T-helper 1 cell (primary cell): ENCODE results near the gene JPH3.
"Not testable (repeated sequence)": the region's sequence is repeated elsewhere in the genome, so short reads cannot be mapped to it uniquely, and the experiment has no call there.

Source experiments
- DNase-seq, 5 donors: peaks; one replicate each; pipeline ENCODE4 v3.0.0-alpha.2; 2012 to 2020

Gene JPH3

DNA sequence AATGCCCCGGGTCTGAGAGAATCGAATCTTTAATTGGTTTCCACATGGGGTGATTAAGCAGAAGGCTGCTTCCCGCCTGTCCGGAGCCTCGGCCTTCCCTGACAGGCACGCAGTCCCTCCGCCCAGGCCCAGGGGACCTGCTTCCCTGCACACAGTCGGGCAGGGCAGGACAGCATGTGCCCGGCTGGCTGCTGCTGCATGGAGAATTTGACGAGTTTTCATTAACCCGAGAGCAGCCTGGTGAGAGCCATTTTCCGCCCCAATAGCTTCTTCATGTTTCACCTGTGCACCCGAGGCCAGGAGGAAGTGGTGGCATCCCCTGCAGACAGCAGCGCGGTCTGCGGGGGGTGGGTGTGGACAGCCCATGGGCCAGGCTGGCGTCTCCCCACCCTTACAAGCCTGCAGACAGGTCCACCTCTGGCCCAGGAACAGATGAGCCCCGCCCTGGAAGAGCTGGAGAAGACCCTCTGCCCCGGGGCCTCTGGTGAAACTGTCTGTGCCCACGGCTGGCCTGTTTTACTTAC, 96.4 kb downstream of the JPH3 start:
- DNase-seq: no peak

DNA sequence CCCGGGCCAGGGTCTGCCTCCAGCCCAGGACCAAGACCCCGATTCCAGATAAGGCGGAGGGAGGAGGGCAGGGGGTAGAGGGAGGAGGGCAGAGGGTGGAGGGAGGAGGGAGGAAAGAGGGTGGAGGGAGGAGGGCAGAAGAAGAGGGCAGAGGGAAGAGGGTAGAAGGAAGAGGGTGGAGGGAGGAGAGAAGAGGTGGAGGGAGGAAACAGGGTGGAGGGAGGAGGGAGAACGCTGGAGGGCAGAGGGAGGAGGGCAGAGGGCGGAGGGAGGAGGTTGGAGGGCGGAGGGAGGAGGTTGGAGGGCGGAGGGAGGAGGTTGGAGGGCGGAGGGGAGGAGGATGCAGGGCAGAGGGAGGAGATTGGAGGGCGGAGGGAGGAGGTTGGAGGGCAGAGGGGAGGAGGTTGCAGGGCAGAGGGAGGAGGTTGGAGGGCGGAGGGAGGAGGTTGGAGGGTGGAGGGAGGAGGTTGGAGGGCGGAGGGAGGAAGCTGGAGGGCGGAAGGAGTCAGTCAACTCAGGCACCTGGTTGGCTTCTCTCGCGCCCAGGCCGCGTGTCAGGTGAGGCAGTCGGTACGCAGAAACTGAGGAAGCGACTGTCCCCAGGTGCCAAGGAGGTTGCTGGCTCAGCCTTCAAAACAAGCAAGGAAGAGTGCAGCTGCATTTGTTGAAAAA, 98.2 kb downstream of the JPH3 start:
- peak in 1 of 5 donors; percentile 30 for DNase-seq

DNA sequence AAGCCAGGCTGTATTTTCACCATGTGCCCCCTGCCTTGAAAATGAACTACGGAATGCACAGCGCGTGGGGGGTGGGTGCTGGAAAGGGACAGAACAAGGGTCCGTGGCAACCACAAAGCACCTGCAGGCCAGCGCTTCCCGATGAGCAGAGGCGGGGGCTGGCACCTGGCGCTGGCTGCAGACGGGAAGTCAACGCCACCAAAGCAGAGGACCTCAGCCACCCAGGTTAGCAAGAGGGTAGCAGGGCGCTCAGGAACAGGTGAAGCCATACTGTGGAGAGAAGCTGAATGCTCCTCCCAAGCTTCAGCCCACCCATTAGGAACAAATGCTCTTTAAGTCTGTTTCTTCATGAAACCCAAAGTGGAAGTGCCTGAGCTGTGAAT, 98.8 kb downstream of the JPH3 start:
- DNase-seq: no peak

DNA sequence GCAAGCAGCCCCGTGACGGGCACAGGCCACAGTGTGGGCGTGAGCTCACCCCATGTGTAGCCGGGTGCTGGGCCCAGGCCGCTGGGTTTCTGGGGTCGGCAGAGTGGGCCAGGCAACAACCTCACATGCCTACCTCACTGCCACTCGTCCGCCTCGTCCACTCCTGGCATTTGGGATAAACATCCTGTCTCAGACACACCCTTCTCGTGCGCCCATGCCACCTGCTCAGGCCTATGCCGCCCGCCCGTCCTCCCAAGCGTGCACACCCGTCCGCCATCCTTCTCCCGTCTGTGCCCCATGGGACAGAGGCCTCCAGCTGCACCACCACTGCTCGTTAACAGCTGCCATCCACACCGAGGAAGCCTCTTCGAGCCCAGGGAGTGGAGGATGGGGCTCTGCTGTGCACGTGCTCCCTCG, 99.2 kb downstream of the JPH3 start:
- DNase-seq: no peak

DNA sequence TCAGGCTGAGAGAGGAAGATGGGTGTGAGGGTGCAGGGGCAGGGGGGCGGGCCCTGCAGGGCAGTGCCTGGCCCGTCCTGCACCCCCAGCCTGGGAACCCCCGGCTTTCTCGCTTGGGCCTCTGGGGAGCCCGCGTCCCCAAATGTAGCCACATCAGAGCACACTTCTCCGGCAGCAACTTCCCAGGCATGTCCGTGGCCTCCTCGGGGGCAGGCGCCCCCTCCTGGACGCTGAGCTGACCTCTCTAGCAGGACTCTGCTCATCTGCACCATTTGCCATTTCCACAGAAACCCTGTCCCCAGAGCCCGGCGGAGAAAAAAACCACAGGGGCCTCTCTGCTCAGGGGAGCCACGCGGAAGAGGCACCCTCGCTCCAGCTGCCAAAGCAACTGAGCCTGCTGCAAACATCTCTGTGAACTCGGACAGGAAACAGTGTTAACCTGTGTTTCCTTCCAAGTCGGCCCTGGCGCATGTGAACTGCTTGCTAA, 100.1 kb downstream of the JPH3 start:
- DNase-seq: peak in 1 of 5 donors; percentile 67

DNA sequence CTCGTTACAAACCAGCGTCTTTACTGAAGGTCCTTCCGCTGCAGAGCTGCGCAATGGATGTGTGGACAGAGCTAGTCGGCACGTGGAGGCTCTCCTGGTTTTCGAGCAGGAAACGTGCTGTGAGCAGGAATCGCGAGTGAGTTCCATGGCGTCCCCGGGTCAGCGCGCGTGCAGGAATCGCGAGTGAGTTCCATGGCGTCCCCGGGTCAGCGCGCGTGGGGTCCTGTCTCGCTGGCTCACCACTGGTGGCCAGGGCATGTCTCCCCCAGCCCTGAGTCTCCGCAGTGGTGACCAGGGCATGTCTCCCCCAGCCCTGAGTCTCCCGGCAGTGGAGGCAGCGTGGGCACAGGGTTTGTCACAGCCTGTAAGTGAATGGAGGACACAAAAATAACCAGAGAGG, 100.8 kb downstream of the JPH3 start:
- DNase-seq: no peak

DNA sequence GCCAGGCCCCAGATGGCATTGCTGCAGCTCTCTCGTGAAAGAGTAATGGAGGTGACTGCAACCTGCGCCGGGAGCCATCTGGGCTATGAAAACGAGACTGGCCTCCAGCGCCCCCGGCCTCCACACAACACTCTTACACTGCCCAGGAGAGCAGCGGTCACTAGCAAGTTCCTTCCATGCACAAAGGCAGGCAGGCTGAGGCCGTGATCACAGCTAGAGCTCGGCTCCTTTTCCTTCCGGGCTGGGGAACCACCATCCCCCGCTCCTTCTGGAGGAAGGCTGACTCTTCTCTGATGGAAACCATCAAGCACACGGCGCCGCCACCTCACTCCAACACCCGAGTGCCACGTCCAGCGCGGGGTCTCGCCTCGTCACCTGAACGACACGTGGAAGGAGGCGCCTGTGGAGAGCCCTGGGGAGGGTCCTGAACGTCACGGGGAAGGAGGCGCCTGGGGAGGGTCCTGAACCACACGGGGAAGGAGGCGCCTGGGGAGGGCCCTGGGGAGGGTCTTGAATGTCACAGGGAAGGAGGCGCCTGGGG, 101.6 kb downstream of the JPH3 start:
- no peak for DNase-seq

DNA sequence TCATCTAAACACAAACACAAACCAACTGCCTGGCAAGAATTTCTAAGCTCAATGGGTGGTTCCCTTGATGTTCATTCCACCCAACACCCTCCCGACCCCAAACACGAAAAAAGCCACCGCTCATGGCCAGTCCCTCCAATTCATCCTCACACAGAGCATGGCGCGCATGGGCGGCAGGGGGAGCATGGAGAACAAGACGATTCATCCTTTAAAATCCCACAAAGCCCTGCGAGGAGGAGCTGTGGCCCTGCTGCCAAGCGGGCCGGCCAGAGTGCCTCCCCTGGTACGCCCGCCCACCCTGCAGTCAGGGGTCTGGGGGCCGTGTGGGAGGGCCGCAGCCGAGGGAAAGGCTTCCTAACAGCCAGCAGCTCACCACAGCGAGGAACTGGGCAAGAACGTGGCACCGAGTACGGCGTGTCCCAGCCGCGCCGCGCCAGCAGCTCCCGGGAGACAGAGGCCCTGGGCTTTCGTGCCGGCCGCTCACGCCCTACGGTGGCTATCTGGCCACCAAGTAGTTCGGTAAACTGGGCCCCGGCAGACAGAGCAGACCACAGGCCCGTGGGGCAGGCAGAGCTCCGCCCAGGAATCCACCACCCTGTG, 102.5 kb downstream of the JPH3 start:
- DNase-seq: no peak

DNA sequence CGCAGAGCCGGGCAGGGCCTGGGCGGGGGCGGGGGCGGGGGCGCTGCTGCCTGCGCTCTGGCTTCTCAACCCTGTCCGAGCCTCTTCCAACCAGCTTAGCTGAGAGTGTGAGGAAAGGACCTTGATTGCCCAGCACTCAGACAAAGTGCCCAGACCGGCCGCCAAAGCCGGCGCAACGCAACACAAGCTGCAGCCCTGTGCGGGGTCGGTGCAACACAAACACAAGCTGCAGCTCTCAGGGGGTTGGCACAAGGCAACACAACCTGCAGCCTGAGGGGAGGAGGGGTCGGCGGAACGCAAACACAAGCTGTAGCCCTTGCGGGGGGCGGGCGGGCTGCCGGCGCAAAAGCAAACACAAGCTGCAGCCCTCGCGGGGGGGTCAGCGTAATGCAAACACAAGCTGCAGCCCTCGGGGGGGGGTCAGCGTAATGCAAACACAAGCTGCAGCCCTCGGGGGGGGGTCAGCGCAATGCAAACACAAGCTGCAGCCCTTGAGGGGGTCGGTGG, 103.5 kb downstream of the JPH3 start:
- DNase-seq: no peak

DNA sequence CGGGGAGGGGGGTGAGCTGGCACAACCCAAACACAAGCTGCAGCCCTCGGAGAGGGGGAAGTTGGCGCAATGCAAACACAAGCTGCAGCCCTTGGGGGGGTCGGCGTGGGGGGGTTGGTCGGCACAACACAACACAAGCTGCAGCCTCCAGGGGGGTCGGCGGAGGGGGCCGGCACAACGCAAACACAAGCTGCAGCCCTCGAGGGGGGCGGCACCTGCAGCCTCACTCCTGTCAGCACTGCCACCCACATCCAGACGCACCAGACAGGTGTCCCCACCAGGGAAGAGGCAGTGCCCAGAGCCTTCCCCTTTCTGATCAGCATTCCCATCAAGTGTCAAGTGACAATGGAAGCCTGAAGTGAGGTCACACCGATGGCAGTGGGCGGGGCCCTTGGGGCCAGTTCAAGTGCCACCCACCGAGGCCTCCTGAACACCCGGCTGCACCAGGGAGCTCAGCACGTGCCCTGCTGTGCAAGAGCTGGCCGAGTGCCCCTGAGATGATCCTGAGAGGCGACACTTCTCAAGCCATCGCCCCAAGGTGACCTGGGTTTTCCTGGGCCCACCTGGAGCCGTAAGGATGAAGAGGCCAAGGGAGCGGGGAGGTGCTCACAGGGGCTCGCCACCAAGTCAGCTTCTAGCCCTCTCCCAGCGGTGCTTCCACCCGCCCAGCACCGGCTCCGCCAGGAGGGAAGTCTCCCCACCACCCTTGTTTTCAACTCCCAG, 104.1 kb downstream of the JPH3 start:
- DNase-seq: no peak

DNA sequence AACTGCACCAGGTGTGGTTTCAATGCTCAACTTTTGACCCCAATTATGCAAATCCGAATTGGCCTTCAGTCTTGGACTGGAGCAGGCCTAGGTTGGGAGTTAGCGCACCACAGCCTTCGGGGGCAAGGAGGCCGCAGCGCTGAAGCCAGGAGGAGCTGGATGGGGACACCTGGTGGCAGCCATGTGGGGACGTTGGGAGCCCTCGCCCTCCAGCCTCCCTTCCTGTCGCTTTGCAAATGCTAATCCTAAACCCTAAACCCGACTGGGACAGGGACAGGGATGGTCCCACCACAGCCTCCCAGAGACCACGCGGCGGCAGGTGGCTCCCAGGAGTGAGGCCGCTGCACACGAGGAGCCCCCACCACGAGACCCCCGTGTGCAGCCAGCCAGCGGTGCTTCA, 104.8 kb downstream of the JPH3 start:
- DNase-seq: no peak

DNA sequence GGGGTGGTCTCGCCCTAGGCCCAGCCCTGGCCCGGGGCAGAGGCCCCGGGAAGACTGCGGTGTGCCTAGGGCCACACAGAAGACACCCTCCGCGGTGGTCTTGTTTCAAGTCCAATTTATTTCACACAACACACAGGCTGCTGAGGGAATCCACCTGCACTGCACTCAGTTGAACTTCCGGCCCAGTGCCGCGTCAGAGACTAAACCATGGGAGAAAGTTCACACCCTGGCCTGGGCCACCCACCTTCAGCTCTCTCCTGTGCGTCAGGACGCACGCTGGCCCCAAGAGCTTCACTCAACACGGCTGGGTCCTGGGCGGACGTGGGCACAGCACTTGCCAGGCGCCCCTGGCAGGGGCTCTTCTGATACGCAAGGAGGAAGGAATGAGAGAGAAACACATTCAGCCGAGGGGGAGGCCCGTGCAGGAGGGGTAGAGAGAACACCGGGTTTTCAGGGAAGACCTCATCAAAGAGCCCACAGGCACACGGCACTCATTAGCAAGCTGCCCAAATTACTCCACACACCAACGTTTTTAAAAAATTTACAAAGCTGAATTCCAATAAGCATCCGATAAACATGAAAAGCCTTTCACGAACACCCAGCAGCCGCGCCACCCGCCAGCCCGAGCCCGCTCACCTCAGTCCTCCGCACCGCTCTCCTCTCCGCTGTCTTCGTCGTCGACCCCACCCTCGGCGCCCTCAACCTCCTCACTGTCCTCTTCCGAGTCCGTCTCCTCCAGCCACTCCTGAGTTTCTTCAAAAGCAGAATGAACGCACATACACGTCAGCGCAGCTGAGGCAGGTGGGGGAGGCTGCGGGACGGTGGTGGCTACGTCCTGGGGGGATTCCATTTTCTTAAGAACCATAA, 105.6 kb downstream of the JPH3 start:
- DNase-seq: no peak

DNA sequence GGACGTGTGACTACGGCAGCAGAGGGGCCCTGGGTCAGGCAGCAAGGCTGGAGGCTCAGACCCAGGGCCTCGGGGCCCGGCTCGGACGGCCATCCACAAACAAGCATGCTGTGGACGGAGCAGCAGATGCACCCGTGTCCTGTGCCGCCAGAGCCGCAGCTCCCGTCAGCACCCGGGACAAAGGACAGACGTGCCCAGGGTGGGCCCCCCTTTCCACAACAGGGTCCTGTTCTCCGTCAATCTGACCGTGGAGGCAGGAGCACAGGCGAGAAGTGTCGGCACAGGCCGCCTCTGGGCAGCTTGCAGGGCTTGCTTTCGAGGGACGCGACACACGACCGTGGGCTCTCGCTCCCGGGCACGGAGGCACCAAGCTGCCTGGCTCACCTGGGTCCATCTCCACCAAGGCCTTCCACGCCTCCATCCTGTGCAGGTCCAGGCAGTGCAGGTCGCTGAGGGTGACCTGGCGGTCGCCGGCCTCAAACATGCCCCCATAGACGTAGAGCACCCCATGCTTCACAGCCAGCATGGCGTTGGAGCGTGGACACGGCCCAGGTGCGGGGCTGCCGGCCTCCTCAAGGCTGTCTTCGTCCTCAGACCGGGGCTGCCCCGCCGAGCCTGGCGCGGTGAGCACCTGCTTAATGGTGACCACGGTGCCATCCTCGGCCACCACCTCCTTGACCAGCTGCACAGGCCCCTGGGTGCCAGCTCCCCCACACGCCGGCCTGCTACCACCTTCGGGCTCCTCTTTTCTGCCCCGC, 106.8 kb downstream of the JPH3 start:
- no peak for DNase-seq

DNA sequence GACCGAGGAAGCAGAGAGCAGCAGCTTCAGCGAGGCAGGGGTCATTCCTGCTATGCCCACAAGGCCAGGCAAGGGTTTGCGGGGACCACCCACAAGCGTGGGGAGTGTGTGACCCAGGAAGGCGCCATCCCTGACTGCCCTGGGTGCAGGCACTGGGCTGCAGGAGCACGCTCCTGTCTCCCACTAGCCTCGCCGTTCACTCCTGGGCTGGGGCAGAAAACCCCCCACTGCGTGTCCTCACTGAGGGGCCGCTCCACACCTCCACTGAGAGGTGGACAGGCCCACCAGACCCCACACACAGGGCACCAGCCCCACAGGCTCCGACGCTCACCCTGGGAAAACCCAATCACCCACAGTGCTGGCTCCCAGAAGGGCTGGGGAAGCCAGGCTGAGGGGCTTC, 107.4 kb downstream of the JPH3 start:
- DNase-seq: no peak

DNA sequence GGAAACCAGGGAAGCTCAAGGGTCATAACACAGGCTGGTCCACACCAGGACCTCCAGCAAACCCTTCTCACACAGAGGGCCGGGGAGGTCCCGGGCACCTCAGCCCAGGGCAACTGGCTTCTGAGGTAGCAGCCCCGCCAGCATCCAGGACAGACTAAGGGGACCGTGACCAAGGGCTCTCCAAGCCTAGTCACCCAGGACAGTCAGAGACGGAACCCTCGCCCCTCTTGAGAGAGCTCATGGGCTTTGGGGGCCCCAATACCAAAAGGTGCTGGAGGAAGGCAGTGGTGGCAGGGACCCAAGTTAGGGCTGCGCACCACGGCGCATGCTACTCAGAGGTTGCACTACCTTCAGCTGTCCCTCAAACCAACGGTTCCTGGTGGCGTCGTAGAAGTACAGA, 108.6 kb downstream of the JPH3 start:
- DNase-seq: no peak

DNA sequence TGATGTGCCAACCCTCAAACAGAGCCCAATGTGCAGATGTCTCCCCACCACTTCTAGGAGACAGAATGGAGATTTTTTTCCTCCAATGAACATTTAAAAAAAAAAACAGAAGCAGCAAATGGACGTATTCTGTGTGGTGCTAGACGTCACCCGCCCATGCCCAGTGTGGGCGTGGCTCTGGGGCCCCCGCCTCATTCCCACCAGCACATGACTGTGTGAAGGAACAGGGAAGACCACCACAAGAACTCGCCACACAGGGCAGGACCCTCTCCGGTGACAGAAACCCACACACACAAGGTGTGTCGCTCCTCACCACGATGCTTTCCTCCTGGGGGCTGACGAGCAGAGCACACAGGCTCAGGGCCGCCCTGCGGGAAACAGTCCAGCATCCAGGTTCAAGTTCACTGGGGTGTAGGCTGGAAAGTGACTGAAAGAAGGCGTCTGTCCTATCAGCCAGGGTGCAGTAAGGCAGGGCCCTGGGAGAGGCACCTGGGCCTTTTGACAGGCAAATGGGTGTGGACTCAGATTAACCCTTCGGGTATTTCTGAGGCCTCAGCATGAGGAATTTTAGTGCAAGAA, 110.0 kb downstream of the JPH3 start:
- DNase-seq: no peak

DNA sequence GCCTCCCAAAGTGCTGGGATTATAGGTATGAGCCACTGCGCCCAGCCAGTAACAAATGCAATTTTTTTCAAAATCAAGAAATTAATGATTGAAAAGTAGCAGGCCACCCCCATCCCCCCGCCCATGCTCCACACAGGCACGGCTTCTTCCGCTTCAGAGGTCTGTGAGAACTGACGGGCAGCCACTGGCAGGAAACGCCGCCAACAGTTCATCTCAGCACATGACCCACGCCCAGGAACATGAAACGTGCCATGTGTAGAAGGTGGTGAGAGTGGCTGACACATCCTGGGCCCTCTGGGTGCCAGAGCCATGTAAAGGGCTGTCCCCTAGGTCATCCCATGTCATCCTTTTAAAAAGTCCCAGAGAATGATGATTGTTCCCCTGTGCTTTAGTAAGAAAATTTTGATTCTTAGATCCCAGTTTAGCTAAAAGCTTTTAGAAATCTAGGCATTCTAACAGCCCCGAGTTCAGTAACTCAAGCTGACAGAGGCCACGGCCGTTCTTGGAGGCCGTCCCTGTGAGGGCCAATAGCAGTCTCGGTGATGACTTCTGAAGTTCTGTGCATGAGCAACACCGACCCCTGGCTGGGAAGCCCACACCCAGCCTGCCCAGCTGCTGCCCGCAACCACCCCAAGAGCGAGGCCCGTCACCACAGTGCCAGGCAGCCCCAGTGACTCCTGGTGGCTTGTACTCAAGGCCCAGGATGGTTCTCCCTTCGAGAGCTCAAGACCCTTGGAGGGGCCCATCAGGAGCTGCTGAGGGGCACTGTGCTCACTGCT, 111.3 kb downstream of the JPH3 start:
- peak in 3 of 5 donors; percentile 23 to 77 (median 38) for DNase-seq

DNA sequence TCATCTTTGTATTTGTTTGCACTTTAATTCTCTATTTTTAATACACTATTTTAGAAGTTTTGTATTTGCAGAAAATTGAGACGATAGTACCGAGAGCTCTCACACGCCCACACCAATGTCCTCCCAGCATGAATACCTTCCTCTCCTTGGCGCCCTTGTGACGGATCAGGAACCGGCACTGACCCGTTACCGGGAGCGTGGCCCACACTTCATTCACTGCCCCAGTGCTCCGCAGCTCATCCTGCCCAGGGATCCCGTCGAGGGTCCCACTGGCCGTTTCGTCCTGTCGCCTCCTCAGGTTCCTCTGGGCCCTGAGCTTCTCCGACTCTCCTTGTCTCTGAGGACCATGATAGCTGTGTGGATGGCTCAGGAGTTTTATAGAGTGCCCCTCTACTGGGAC, 112.9 kb downstream of the JPH3 start:
- no peak for DNase-seq

DNA sequence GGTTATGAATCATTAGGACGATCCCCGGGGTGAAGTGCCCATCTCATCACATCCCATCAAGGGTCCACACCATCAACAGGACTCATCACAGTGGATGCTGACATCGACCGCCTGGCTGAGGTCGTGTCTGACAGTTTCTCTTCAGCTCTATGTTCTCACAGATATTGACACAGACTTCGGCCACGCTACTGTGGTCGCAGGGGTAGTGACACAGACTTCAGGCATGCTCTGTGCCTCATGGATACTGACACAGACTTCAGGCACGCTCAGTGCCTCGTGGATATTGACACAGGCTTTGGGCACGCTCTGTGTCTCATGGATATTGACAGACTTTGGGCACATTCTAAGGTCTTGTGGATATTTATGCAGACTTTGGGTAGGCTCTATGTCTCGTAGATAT, 113.3 kb downstream of the JPH3 start:
- DNase-seq: no peak

DNA sequence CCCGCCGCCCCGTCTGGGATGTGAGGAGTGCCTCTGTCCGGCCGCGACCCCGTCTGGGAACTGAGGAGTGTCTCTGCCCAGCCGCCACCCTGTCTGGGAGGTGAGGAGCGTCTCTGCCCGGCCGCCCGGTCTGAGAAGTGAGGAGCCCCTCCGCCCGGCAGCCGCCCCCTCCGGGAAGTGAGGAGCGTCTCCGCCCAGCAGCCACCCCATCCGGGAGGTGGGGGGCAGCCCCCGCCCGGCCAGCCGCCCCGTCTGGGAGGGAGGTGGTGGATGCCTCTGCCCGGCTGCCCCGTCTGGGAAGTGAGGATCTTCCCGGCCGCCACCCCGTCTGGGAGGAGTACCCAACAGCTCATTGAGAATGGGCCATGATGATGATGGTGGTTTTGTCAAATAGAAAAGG, 116.5 kb downstream of the JPH3 start:
- not testable (repeated sequence) for DNase-seq
